Stromal cell of bone marrow (primary cell): ENCODE data around the gene PTPRM.
"Not testable (repeated sequence)": the region's sequence is repeated elsewhere in the genome, so short reads cannot be mapped to it uniquely, and the experiment has no call there.

ENCODE experiments used
- DNase-seq: peaks from one replicate; pipeline ENCODE4 v3.0.0-alpha.2; 2012; ENCODE audit warnings: low read depth

PTPRM gene

DNA sequence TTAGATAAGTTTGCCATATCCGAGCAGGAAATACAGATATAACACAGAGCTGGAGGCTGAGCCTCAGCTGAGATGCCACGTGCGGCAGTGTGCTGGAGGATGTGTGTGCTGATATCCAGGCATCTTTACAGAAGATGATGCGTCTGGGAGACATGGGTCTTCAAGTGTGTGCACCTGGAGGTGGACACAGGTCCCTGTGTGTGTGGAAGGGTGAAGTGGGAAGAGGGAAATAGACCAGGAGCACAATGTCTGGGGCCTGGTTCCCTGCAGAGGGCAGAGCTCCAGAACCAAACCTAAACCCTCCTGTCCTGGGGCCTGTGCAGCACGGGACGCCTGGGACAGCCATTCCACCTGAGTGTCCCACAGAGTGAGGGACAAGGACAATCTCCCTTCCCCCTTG, 861.8 kb downstream of the PTPRM start:
- DNase-seq = no peak

DNA sequence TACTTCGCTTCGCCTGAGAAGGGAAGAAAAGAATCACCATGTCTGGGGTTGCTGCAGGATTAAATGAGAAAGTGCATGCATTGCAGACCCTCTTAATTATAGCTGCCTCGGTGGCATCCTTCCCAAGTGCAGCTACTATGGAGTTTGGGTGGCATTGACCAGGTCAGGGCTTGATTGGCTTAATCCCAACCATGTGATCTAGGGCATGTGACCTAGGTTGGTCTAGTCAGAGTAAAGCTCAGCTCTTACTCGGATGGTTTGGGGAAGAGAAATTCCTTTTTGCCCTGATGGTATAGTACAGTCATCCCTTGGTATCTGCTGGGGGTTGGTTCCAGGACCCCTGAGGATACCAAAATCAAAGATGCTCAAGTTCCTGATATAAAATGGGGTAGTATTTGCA, 863.9 kb downstream of the PTPRM start:
- DNase-seq = no peak

DNA sequence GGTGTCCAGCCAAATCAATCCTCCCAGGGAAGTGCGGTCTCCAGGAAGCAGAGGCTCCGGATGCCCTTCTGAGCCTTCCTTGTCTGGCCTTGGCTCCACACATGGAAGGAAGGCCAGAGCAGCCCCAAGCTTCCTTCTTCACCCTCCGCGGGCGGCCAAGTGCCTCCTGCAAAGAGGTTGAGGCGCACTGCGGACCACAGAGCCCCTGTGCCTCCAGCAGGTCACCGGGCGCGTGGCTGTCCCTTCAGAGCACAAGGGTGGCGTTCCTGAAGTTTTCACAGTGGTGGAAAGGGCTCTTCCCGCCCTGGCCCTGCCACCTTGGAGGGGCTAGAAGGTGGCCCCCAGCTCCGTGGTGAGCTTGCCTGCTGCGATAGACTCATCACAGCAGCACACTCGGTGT, 866.2 kb downstream of the PTPRM start:
- no peak for DNase-seq

DNA sequence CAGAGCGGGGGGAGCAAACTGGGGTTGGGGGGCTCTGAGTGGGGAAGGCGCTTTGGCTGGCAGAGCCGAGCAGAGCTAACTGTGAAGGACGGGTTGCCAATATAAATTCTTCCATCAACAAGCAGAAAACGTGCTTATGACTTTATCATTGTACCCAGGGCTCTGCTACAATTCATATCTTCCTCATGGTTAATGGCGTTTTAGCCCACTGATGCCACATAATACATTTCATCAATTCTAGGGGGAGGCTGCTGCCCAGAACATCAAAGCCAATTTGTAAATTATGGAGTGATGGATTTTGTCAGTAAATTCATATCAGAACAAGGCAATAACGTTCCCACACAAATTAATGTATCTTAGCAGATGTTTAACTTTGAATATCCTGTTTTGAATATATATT, 866.7 kb downstream of the PTPRM start:
- no peak for DNase-seq

DNA sequence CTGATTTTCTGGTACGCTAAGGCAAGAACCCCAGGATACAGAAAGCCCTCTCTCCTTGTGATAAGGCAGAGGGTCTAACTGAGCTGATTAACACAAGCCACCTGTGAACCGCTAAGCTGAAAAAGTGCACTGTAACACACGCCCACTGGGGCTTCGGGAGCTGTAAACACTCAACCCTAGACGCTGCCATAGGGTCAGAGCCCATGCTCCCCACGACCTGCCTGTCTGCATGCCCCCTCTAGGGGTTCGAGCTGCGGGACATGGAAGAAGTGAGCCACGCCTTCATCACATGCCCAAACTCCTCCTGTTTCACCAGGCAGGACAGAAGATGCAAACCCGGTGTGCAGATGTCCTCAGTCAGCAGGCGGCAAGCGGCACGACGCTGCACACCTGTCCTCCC, 868.3 kb downstream of the PTPRM start:
- DNase-seq = no peak

DNA sequence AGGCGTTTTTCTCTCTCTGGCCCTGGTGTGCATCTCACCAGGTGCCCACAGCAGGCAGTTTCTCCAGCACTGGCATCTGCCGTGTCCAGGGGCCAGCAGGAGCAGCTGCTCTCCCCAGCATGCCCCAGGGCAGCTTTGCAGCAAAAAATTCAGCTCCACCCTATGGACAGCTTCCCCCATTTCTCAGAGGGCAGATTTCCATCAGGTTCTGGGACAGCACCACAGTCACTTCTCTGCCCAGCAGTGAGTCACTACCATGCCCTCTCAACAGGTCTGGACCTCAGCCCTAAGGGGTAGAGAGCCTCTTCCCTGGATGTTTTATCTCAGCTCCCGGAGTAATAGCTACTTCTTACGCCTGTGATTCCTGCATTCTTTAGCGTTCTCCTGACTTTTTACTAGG, 871.9 kb downstream of the PTPRM start:
- DNase-seq = no peak

DNA sequence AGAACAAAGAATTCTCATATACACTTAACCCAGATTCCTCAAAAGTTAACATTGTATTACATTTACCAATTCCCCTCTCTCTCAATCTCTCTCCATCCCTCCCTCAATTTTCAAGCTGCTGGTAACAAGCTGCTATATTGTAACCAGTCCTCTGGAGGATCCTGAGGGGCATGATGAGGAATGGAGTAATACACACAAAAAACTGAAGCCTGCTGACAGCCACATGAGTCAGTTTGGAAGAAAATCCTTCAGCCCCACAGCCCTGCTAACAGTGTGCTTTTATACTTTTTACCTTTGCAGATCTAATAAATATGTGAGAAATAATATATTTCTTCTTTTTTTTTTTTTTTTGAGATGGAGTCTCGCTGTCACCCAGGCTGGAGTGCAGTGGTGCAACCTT, 876.4 kb downstream of the PTPRM start:
- peak; percentile 19 for DNase-seq

DNA sequence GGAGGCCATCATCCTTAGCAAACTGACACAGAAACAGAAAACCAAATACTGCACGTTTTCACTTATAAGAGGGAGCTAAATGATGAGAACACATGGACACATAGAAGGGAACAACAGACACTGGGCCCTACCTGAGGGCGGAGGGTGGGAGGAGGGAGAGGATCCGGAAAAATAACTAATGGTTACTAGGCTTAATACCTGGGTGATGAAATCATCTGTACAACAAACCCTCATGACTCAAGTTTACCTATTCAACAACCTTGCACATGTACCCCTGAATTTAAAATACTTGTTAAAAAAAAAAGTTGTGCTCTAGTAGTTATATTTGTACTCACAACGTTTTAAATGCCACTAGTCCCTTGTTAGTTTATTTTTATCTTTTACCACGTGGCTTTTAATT, 879.8 kb downstream of the PTPRM start:
- not testable (repeated sequence) for DNase-seq

DNA sequence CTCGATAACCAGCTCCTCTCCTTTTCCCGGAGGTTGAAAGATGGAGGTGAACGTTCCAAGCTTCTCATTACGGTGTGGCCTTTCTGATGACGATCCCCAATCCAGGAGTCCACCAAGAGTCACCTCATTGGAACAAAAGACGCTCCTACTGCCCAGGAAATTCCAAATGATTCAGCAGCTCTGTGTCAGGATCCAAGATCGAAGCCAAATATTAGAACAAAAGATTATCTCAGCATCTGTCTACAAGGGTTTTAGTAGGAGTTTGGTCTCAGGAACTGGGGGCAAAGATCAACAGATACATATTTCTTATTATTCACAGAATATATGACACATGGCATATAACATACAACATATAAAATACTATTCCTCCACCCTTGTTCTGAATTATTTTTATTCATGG, 881.0 kb downstream of the PTPRM start:
- DNase-seq = no peak

DNA sequence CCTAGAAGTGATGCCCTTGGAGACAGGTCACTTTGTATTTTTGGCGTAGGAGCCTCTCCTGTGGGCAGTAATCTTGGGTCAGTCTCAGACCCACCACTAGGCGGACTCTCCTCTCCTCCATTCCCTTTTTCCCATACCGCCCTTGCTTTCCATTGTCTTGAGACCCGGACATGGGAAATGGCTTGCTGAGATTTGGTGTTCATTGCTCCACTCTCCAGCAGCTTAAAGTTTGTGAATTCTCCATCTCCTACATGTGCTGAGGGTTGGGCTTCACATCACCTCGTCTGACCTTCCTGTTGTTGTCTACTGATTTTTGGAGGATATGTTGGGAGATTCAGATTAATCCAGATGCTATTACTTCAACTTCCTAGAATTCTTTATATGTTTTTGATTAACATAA, 882.9 kb downstream of the PTPRM start:
- DNase-seq = no peak

DNA sequence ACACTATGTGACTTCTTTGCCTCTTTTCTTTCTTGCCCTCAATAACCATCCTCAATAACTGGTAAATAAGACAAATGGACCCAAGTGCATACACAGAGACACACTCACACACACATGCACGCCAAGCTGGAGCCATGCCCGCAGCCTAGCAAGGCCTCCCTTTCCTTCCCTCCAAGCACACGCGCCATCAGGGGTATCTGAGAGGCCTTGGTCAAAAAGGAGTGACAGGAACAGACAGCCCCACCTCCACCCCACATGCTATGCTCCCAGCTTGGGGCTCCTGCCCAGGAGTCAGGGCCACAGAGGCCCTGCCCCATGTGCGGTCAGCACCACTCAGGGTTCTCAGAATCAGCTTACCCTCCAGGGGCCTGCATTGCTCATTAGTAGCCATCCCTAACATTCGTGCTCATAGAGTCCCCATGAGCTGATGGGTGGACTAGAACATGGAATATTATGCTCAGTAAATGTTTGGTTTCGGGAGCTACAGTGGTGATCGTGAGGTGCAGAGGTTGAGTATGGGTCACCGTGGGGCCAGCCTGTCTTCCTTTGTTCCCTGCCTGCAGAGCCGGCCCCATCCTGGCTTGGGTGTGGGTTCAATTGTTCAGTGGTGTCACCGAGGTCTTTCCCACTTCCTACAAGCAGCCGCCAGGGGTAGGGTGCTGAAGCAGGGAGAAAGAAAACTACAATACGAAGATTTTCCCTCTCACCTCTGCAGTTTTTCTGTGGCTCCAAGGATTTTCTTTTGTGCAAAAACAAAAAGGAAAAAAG, 884.0 kb downstream of the PTPRM start:
- no peak for DNase-seq

DNA sequence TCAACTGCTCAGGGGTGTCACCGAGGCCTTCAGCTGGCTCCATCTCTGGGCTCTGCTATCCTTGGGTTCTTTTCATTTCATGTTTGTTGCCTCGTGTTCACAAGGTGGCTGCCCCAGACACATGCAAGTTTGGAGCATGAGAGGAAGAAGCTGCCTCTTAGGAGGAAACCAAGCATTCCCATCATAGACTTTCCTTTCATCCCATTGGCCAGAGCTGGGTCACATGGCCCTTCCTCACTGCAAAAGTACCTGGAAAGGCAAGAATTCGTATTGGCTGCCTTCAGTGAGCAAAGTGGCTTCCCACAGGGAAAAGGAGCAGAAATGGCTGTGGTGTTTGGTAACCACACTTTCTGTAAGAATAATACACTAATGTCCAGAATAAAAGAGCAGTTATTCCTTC, 886.4 kb downstream of the PTPRM start:
- no peak for DNase-seq

DNA sequence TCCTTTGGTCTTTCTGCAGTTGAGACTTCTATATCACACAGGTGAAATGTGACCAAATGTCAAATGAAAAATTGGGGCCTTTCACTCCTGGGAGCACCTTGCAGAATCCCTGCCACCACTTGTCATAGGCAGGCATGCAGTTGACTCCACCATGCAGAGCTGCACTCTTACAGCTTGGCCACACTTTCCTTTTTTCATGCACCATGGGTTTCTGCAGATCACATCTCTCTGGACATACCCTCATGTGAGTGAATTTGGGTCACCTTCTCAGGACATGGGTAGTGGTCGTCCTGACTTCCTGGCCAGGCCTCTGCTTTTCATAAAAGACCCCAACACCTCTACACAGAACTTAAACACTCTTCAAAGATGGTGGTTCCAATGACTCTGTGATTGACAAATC, 887.0 kb downstream of the PTPRM start:
- no peak for DNase-seq

DNA sequence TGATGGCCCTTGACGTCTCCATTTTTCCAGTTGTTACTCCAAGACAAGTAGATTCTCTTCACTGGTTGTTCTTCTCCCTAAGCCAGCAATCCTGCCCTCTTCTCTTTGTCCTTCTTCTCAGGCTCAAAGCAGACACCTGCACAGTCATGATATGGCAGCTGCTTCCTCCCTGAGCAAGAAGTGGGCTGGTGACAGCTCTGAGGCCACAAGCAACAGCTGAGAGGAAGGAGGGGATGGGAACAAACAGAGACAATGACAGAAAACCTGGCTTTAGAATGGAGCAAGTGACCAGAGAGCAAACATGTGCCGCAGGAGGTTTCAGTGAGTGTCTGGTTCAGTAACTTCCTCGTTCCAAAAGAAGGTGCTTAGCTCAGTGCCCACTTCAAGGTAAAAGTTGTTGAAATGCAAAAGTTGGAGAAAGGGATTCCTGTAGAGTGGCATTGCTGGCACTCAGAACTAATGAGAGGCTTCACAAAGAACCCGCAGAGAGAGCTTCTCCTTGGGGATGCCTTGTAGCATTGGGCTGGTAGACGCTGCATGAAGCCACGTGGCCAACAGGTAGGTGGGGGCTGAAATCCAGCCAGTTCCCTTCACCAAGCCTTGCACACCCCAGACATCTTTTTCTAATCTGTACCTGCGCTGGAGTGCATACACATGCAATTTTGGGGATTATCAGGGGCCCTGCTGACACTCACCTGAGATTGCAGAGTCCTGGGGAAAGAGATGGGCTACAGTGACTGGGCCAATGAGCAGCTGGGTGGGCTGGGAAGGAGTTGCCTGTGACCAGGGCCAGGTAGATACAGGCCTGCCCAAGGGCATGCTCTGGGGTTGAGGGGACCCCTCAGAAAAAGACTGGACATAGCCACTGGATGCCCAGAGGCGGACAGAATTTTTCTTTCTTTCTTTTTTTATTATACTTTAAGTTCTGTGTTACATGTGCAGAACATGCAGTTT, 888.8 kb downstream of the PTPRM start:
- no peak for DNase-seq
